ENCODE data around the gene DCD.
"Not testable (repeated sequence)": the region's sequence is repeated elsewhere in the genome, so short reads cannot be mapped to it uniquely, and the experiment has no call there.

Gene DCD

GRCh38 chr12:54648265-54648664, at the start of gene DCD:
DCD (minus strand) TSS chr12:54648365; CDS start chr12:54648303, 62 bp downstream.
- DNase-seq (ENCODE audit: low read depth): no peak

GRCh38 chr12:54697851-54698250, 49.7 kb upstream of the DCD start:
- DNase-seq (ENCODE audit: low read depth): no peak

- no peak for DNase-seq (ENCODE audit: low read depth)
Observed at GRCh38 chr12:54692353-54692752, 44.2 kb upstream of the DCD start.

- no peak for DNase-seq (ENCODE audit: low read depth)
Observed at GRCh38 chr12:54689984-54690383, 41.8 kb upstream of the DCD start.

- DNase-seq (ENCODE audit: low read depth): no peak
Observed at GRCh38 chr12:54689034-54689372, 40.8 kb upstream of the DCD start.

GRCh38 chr12:54688309-54689033, 40.3 kb upstream of the DCD start:
- DNase-seq (ENCODE audit: low read depth): no peak

GRCh38 chr12:54684636-54685630, 36.8 kb upstream of the DCD start:
- no peak for DNase-seq (ENCODE audit: low read depth)

- no peak for DNase-seq (ENCODE audit: low read depth)
Observed at GRCh38 chr12:54683398-54683797, 35.2 kb upstream of the DCD start.

GRCh38 chr12:54682674-54683073, 34.5 kb upstream of the DCD start:
- DNase-seq (ENCODE audit: low read depth): no peak

GRCh38 chr12:54680374-54680773, 32.2 kb upstream of the DCD start:
- no peak for DNase-seq (ENCODE audit: low read depth)

GRCh38 chr12:54678131-54678530, 30.0 kb upstream of the DCD start:
- DNase-seq (ENCODE audit: low read depth): no peak

GRCh38 chr12:54667945-54668344, 19.8 kb upstream of the DCD start:
- DNase-seq (ENCODE audit: low read depth): no peak

GRCh38 chr12:54666008-54666407, 17.8 kb upstream of the DCD start:
- DNase-seq (ENCODE audit: low read depth): no peak

GRCh38 chr12:54665022-54665635, 17.0 kb upstream of the DCD start:
- not testable (repeated sequence) for DNase-seq (ENCODE audit: low read depth)

- DNase-seq (ENCODE audit: low read depth): no peak
Observed at GRCh38 chr12:54663603-54664002, 15.4 kb upstream of the DCD start.

- no peak for DNase-seq (ENCODE audit: low read depth)
Observed at GRCh38 chr12:54662026-54662425, 13.9 kb upstream of the DCD start.

GRCh38 chr12:54661048-54661447, 12.9 kb upstream of the DCD start:
- no peak for DNase-seq (ENCODE audit: low read depth)

- no peak for DNase-seq (ENCODE audit: low read depth)
Observed at GRCh38 chr12:54660320-54660962, 12.3 kb upstream of the DCD start.

GRCh38 chr12:54658306-54659264, 10.4 kb upstream of the DCD start:
- peak; percentile 1 for DNase-seq (ENCODE audit: low read depth)

- no peak for DNase-seq (ENCODE audit: low read depth)
Observed at GRCh38 chr12:54657105-54657607, 9.0 kb upstream of the DCD start.

GRCh38 chr12:54654926-54655325, 6.8 kb upstream of the DCD start:
- DNase-seq (ENCODE audit: low read depth): no peak
